B cell (primary cell): Measurements from ENCODE around the gene AHCTF1. TPM values are rescaled to one million over a fixed set of nuclear protein-coding genes. Genes with fewer than 3 reads are reported as not detected.

ENCODE experiments used
- ATAC-seq: fragments of 200-7000 bp; cut with Tn5 transposase; one replicate; pipeline ENCODE4 v1.10.0; 2021; ENCODE audit warnings: low read depth, mild to moderate bottlenecking, moderate number of reproducible peaks, moderate library complexity
- CTCF ChIA-PET: fragments of 350-600 bp; sonication (Branson Sonifier 250); formaldehyde crosslinking; loops from one replicate; lab custom pipeline; 2021; ENCODE audit warnings: antibody characterized with exemption, inconsistent platforms; lab: Charles Lee
- POLR2A ChIA-PET: fragments of 350-600 bp; sonication (Branson Sonifier 250); formaldehyde crosslinking; loops from one replicate; lab custom pipeline; 2021; ENCODE audit warnings: antibody characterized with exemption; lab: Charles Lee
- DNase-seq: peaks from one replicate; pipeline ENCODE4 v3.0.0; 2013
- H2AFZ ChIP-seq: 2 replicates; pipeline ENCODE4 v1.6.1; 2012; ENCODE audit warnings: mild to moderate bottlenecking, low read depth, low read length; ENCODE audit not compliant: insufficient read depth, poor library complexity, severe bottlenecking
- H3K27ac ChIP-seq, 2 donors: 1 replicate in 1 of 2; 2 replicates in 1 of 2; pipeline ENCODE4 v1.5.1; 2012 to 2013; ENCODE audit warnings: low read length in 2 of 2, mild to moderate bottlenecking in 2 of 2, moderate library complexity in 1 of 2
- H3K27me3 ChIP-seq, 4 experiments: fragments of 200-600 bp in 1 of 4; sonication (generic) in 1 of 4; replicated peaks in 1 of 4; 1 replicate in 2 of 4; 2 replicates in 2 of 4; pipeline versions ENCODE4 v1.6.1 to v1.7.0; 2013 to 2016; ENCODE audit warnings: low read length in 3 of 4, mild to moderate bottlenecking in 2 of 4, mixed read lengths in 1 of 4, moderate library complexity in 1 of 4; ENCODE audit not compliant: insufficient read depth in 4 of 4, control insufficient read depth in 3 of 4; ENCODE audit errors: control extremely low read depth in 1 of 4
- H3K36me3 ChIP-seq, 2 experiments: replicated peaks in 1 of 2; 1 replicate in 1 of 2; 2 replicates in 1 of 2; pipeline versions ENCODE4 v1.6.1 to v1.7.1; 2013; ENCODE audit warnings: low read length in 1 of 2; ENCODE audit not compliant: insufficient read depth in 2 of 2, control insufficient read depth in 1 of 2; ENCODE audit errors: control extremely low read depth in 1 of 2, extremely low read depth in 1 of 2
- H3K4me1 ChIP-seq, 2 donors: fragments of 200-600 bp in 1 of 2; sonication (generic) in 1 of 2; 1 replicate in 1 of 2; 2 replicates in 1 of 2; pipeline versions ENCODE4 v1.5.1 to v1.6.1; 2013 to 2017; ENCODE audit warnings: low read length in 2 of 2; ENCODE audit not compliant: control insufficient read depth in 2 of 2, insufficient read depth in 2 of 2
- H3K4me2 ChIP-seq: replicated peaks from 2 replicates; pipeline ENCODE3; 2012; ENCODE audit warnings: mild to moderate bottlenecking, low read depth, low read length; ENCODE audit not compliant: poor library complexity, severe bottlenecking
- H3K4me3 ChIP-seq, 5 experiments: fragments of 200-600 bp in 1 of 5; sonication (generic) in 1 of 5; 1 replicate in 3 of 5; 2 replicates in 2 of 5; pipeline versions ENCODE4 v1.5.1 to v1.7.0; 2011 to 2016; ENCODE audit warnings: low read length in 4 of 5, mild to moderate bottlenecking in 4 of 5, low read depth in 2 of 5, control low read depth in 1 of 5, moderate library complexity in 1 of 5; ENCODE audit not compliant: insufficient read depth in 1 of 5; ENCODE audit errors: control extremely low read depth in 1 of 5, extremely low read depth in 1 of 5
- H3K79me2 ChIP-seq: fragments of 200-600 bp; sonication (generic); one replicate; pipeline ENCODE4 v1.6.0; 2016; ENCODE audit warnings: low read length; ENCODE audit not compliant: control insufficient read depth, insufficient read depth
- H3K9ac ChIP-seq: fragments of 200-600 bp; sonication (generic); 2 replicates; pipeline ENCODE4 v1.6.1; 2017; ENCODE audit warnings: mild to moderate bottlenecking, low read length, moderate library complexity
- H3K9me3 ChIP-seq, 3 donors: one replicate each; pipeline versions ENCODE4 v1.6.1 to v1.7.1; 2013; ENCODE audit warnings: low read length in 2 of 3; ENCODE audit not compliant: control insufficient read depth in 2 of 3, insufficient read depth in 1 of 3; ENCODE audit errors: control extremely low read depth in 1 of 3
- H4K20me1 ChIP-seq: 2 replicates; pipeline ENCODE4 v1.6.0; 2012; ENCODE audit warnings: mild to moderate bottlenecking, low read length; ENCODE audit not compliant: insufficient read depth, control insufficient read depth, poor library complexity, severe bottlenecking
- H3K27ac Mint-ChIP-seq: one replicate; pipeline ENCODE4 v1.8.0; 2021; ENCODE audit warnings: mixed read lengths
- H3K27me3 Mint-ChIP-seq: one replicate; pipeline ENCODE4 v1.8.0; 2021; ENCODE audit warnings: mixed read lengths
- H3K4me1 Mint-ChIP-seq: one replicate; pipeline ENCODE4 v1.8.0; 2021; ENCODE audit warnings: mixed read lengths
- H3K4me3 Mint-ChIP-seq: one replicate; pipeline ENCODE4 v1.8.0; 2021; ENCODE audit warnings: mixed read lengths
- H3K9me3 Mint-ChIP-seq: one replicate; pipeline ENCODE4 v1.8.0; 2022; ENCODE audit warnings: mixed read lengths; ENCODE audit not compliant: insufficient read depth
- CTCF ChIP-seq: fragments of 200-600 bp; IDR thresholded peaks from one replicate; pipeline ENCODE4 v1.8.0; 2022; ENCODE audit warnings: antibody characterized with exemption, mild to moderate bottlenecking
- EZH2 ChIP-seq: IDR thresholded peaks from 2 replicates; pipeline ENCODE4 v1.6.1; 2012; ENCODE audit warnings: borderline replicate concordance, low read depth, mild to moderate bottlenecking, moderate library complexity, low read length; ENCODE audit not compliant: insufficient read depth, poor library complexity, severe bottlenecking
- WGBS: methylation state at CpG from one replicate; pipeline ENCODE4 v1.1.5; 2013; ENCODE audit warnings: missing lambda C conversion rate; ENCODE audit not compliant: insufficient coverage; 5-methylcytosine and 5-hydroxymethylcytosine counted together
- intact Hi-C: fragments of 100-400 bp; cut with micrococcal nuclease; formaldehyde crosslinking; loops from one replicate; pipeline ENCODE4 v1.10.0; 2022
- polyA plus RNA-seq: library from polyadenylated mRNA; depleted of rRNA; stranded (reverse); fragments of >200 nt; gene quantifications from 2 replicates; pipeline ENCODE4 v1.2.3, GENCODE V29; 2012
- total RNA-seq, 2 donors: library from RNA; stranded (reverse); fragments of 120-200 nt in 1 of 2; gene quantifications; 1 replicate in 1 of 2; 2 replicates in 1 of 2; pipeline versions ENCODE4 v1.2.3 to v1.2.4, GENCODE V29; 2013 to 2022

The AHCTF1 gene
- total and polyA plus RNA-seq, 2 donors (not counting 1 experiment from before 2014, with no cell fraction given): 8.6 to 34.8 TPM

- ATAC-seq: no peak
- ChIA-PET CTCF (interaction anchor here (0.6 to 1.9 kb wide), 2 partner anchors 9 to 50 kb away, joined by 3 to 6 read pairs; no protein-coding TSS in a partner anchor), POLR2A (no interaction called here)
- no peak for DNase-seq
- no peaks in the 10 kb centered on the region for H3K27me3 Mint-ChIP-seq
- TF ChIP-seq CTCF (no peak), EZH2 (no peak)
- WGBS: no CpG with 5 or more reads among the region's 3 CpGs
- Histone ChIP-seq H3K36me3 (no peaks in the 10 kb centered on the region), H3K4me1 (no peaks in the 10 kb centered on the region), H3K9me3 (peaks cover 1 to 54% (median 16%) of the 10 kb centered on the region in 3 donors), H3K4me2 (no peak overlapping the region), H4K20me1 (no peaks in the 10 kb centered on the region), H3K79me2 (no peaks in the 10 kb centered on the region), H3K4me3 (no peak overlapping the region), H3K27ac (no peak overlapping the region), H3K27me3 (no peaks in the 10 kb centered on the region), H2AFZ (no peak overlapping the region), H3K9ac (no peak overlapping the region)
- H3K4me1 Mint-ChIP-seq: no peaks in the 10 kb centered on the region
- no peak overlapping the region for H3K27ac Mint-ChIP-seq
- no peak overlapping the region for H3K4me3 Mint-ChIP-seq
- peaks cover 28% of the 10 kb centered on the region for H3K9me3 Mint-ChIP-seq
- intact Hi-C loops: loop anchor here (2.0 kb wide), 1 partner anchor 63 kb away; no protein-coding TSS in a partner anchor
Measured at GRCh38 chr1:246969621-246970020, 37.9 kb upstream of the AHCTF1 start.

GRCh38 chr1:246966502-246966901 lies 34.8 kb upstream of the AHCTF1 start:
- Histone ChIP-seq H4K20me1 (no peaks in the 10 kb centered on the region), H3K27me3 (no peaks in the 10 kb centered on the region), H3K9ac (no peak overlapping the region), H2AFZ (no peak overlapping the region), H3K4me2 (no peak overlapping the region), H3K27ac (no peak overlapping the region), H3K79me2 (no peaks in the 10 kb centered on the region), H3K36me3 (no peaks in the 10 kb centered on the region), H3K4me1 (peaks cover 0 to 10% of the 10 kb centered on the region in 2 donors), H3K9me3 (peaks cover 0 to 45% (median 16%) of the 10 kb centered on the region in 3 donors), H3K4me3 (no peak overlapping the region)
- 93% methylated on average over 2 of the region's 2 CpGs for WGBS
- DNase-seq (no peak), ATAC-seq (no peak)
- peaks cover 28% of the 10 kb centered on the region for H3K9me3 Mint-ChIP-seq
- no peaks in the 10 kb centered on the region for H3K27me3 Mint-ChIP-seq
- no peak overlapping the region for H3K4me3 Mint-ChIP-seq
- TF ChIP-seq EZH2 (no peak), CTCF (no peak)
- intact Hi-C loops: no loop called here
- H3K27ac Mint-ChIP-seq: no peak overlapping the region
- CTCF ChIA-PET: no interaction called here
- peaks cover 13% of the 10 kb centered on the region for H3K4me1 Mint-ChIP-seq
- POLR2A ChIA-PET: no interaction called here
